Nephron progenitor cell (in vitro differentiated cells): ENCODE data around the gene SH3RF2.

Experiments
- DNase-seq: peaks from one replicate; pipeline ENCODE4 v3.0.0; 2021
- H3K27ac Mint-ChIP-seq: 2 replicates; pipeline ENCODE4 v1.8.0; 2021; ENCODE audit warnings: mild to moderate bottlenecking, moderate library complexity, mixed read lengths
- H3K27me3 Mint-ChIP-seq: 2 replicates; pipeline ENCODE4 v1.8.0; 2021; ENCODE audit warnings: mild to moderate bottlenecking, low read depth, mixed read lengths; ENCODE audit not compliant: poor library complexity
- H3K36me3 Mint-ChIP-seq: 2 replicates; pipeline ENCODE4 v1.8.0; 2021; ENCODE audit warnings: low read depth, mixed read lengths
- H3K4me1 Mint-ChIP-seq: 2 replicates; pipeline ENCODE4 v1.8.0; 2021; ENCODE audit warnings: mixed read lengths
- H3K4me3 Mint-ChIP-seq: 2 replicates; pipeline ENCODE4 v1.8.0; 2021; ENCODE audit warnings: mild to moderate bottlenecking, moderate library complexity, mixed read lengths
- H3K9me3 Mint-ChIP-seq: 2 replicates; pipeline ENCODE4 v1.8.0; 2021; ENCODE audit warnings: mild to moderate bottlenecking, moderate library complexity, mixed read lengths
- TF ChIP-seq, protein P1 (sequence below): fragments of 200-600 bp; sonication (generic); IDR thresholded peaks from 2 replicates; pipeline ENCODE4 v1.5.0; 2021; ENCODE audit warnings: antibody characterized with exemption

SH3RF2 gene

DNA sequence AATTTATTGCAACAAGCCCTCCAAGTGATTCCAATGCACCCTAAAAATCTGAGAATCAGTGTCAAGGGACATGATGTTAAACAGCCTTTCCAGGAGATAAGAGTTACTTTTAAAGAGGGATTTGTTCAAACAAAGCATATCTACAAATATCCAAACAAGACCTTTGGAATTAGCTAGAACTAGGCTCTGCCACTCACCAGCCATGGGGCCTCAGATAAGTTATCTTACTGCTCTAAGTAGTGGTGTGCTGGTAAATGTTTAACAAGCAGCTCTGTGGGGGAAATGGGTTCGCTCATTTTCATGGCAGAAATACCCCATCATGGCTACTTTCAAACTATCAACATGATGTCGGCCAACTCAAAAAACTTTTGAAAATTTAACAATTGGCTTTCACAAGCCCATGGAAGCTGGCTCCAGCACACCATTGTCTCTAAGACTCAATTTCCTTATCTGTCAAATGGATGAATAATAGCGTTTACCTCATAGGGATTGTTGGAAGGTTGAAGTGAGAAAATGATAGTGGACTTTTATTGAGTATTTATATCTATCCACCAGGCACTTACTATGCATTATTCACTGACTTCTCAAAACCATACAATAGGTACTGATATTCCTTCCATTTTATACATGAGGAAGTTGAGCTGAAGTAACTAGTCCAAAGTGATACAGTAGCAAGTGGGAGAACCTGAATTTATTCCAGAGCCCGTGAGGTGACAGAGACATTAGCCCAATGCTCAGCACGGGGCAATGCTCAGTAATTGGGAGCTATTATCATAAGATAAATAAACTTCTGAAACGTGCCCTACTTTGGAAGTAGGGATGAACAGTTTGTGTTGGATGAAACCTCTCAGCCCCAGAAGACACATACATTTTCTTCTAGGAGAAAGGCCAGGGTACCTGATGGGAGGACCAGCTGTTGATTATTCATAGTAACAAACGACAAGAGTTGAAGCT, 43.2 kb downstream of the SH3RF2 start:
- H3K4me1 Mint-ChIP-seq: peaks cover 6% of the 10 kb centered on the region
- H3K27ac Mint-ChIP-seq: no peak overlapping the region
- H3K27me3 Mint-ChIP-seq: no peaks in the 10 kb centered on the region
- TF ChIP-seq, protein P1, sequence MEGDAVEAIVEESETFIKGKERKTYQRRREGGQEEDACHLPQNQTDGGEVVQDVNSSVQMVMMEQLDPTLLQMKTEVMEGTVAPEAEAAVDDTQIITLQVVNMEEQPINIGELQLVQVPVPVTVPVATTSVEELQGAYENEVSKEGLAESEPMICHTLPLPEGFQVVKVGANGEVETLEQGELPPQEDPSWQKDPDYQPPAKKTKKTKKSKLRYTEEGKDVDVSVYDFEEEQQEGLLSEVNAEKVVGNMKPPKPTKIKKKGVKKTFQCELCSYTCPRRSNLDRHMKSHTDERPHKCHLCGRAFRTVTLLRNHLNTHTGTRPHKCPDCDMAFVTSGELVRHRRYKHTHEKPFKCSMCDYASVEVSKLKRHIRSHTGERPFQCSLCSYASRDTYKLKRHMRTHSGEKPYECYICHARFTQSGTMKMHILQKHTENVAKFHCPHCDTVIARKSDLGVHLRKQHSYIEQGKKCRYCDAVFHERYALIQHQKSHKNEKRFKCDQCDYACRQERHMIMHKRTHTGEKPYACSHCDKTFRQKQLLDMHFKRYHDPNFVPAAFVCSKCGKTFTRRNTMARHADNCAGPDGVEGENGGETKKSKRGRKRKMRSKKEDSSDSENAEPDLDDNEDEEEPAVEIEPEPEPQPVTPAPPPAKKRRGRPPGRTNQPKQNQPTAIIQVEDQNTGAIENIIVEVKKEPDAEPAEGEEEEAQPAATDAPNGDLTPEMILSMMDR: no peak
- H3K9me3 Mint-ChIP-seq: no peaks in the 10 kb centered on the region
- no peaks in the 10 kb centered on the region for H3K36me3 Mint-ChIP-seq
- no peak for DNase-seq
- no peak overlapping the region for H3K4me3 Mint-ChIP-seq

DNA sequence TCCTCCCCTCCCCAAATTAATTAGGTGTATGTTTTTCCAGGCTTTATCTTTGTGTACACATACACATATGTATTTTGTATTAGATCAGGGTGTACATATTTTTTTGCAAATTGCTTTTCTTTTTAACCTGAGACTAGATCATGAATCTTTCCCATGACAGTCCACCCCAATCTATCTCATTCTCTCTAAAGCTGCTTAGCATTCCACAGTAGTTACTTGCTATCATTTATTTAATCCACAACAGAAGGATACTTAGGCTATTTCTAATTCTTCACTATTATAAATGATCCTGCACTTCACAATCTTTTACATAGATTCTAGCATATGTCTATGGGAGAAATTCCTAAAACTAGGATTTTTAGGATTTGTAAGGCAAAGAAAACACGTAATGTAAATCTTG, 43.9 kb downstream of the SH3RF2 start:
- Mint-ChIP-seq H3K27me3 (no peaks in the 10 kb centered on the region), H3K9me3 (no peaks in the 10 kb centered on the region), H3K4me1 (peaks cover 6% of the 10 kb centered on the region), H3K36me3 (no peaks in the 10 kb centered on the region), H3K27ac (no peak overlapping the region), H3K4me3 (no peak overlapping the region)
- TF ChIP-seq, protein P1: no peak
- DNase-seq: no peak

DNA sequence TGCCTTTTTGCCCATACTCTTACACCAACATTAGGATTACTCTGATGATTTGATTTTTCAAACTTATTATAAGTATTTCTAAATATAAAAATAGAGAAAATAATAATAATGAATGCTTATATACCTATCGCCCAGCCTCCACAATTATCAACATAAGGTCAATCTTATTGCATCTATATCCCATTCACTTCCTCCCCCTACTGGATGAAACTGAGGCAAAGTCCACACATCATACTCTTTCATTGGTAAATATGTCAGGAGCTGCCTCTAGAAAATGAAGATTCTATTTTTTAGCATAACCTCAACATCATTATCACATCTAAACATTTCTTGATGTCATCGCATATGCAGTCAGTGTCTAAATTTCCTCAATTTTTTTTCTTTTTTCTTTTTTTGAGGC, 44.3 kb downstream of the SH3RF2 start:
- Mint-ChIP-seq H3K4me3 (no peak overlapping the region), H3K27me3 (no peaks in the 10 kb centered on the region), H3K9me3 (no peaks in the 10 kb centered on the region), H3K4me1 (peaks cover 6% of the 10 kb centered on the region), H3K36me3 (no peaks in the 10 kb centered on the region), H3K27ac (no peak overlapping the region)
- no peak for DNase-seq
- TF ChIP-seq, protein P1: no peak

DNA sequence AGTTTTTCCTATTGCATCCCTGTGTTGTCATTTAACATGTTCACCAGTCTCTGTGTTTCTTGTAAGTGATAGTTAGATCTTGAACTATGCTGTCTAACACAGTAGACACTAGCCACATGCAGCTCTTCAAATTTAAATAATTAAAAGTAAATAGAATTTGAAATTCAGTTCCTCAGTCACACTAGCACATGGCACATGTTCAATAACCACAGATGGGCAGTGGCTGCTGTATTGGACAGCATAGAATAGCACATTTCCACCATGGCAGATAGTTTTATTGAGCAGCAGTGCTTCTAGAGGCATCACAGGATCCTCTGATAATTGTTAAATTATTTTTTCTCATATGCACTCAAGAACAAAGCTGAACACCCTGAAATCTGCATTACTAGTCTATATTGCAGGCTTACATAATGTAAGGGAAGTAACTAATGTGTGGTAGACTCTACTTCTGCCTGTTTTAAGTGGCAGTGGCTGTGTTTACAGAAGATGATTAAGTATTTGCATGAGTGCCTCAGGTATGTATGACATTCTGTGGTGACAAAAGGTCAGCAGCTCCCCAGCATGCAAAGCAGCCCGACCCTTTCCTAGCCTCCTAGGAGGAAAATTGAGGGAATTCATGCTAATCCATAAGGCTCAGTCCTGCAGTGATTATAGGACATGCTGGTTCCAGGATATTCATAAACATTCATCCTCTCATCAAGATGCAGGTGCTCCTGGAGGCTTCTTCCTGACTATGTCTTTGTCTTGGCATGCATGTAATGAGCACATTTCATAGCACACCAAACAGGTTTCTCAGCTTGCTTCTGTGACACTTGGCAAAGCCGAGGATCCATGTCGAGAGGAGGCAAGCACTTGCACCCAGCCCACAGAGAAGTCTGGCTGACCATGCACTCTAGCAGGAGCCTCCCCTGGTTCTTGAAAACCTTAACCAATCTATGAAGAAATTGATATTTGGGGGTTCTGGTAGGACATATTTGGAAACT, 45.5 kb downstream of the SH3RF2 start:
- no peaks in the 10 kb centered on the region for H3K9me3 Mint-ChIP-seq
- H3K4me3 Mint-ChIP-seq: no peak overlapping the region
- H3K4me1 Mint-ChIP-seq: peaks cover 6% of the 10 kb centered on the region
- no peak overlapping the region for H3K27ac Mint-ChIP-seq
- H3K27me3 Mint-ChIP-seq: no peaks in the 10 kb centered on the region
- H3K36me3 Mint-ChIP-seq: no peaks in the 10 kb centered on the region
- TF ChIP-seq, protein P1: no peak
- DNase-seq: no peak

DNA sequence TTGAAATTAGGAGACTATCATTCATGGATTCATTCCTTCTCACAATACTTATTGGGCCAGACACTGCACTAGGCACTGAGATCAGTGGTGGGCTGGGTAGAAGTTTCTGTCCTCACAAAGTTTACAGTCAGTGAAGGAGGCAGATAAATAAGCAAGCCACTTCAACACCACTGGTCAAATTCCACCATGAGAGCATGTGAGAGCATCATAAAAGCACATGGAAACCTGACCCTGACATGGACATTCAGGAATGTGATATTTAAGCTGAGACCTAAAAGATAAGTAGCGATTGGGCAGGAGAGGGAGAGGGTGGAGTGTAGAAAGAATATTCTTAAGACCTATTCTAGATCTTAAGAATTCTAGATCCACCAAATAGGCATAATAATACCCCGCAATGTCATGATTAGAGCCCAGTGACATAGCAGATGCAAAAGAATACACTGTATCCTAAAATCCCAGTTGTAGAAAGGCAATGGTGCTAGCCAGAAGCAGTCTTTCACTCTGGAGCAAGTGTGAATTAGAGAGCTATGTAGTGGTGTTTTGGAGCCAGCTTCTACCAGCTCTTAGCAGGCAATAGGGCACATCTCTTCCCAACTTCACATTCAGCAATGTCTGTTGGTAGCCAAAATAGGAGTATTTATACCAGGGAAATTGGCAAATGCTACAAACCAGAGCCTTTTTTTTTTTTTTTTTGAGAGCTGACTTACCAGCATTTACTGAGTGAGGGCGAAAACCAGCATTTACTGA, 46.4 kb downstream of the SH3RF2 start:
- TF ChIP-seq, protein P1: no peak
- Mint-ChIP-seq H3K27me3 (no peaks in the 10 kb centered on the region), H3K27ac (no peak overlapping the region), H3K4me3 (no peak overlapping the region), H3K4me1 (peaks cover 6% of the 10 kb centered on the region), H3K9me3 (no peaks in the 10 kb centered on the region), H3K36me3 (no peaks in the 10 kb centered on the region)
- no peak for DNase-seq
